HG03460 (cell line): ENCODE measurements around the gene GPNMB.
"Not testable (repeated sequence)": the region's sequence is repeated elsewhere in the genome, so short reads cannot be mapped to it uniquely, and the experiment has no call there.

Experiments
- ATAC-seq: cut with Tn5 transposase; IDR thresholded peaks from one replicate; pipeline ENCODE4 v1.9.1; 2021; ENCODE audit not compliant: unreplicated experiment

The GPNMB gene

GRCh38 chr7:23246555-23246954 lies at the start of gene GPNMB:
Gene GPNMB, plus strand, starts transcription at chr7:23246775. Its CDS starts 83 bp downstream, at chr7:23246858.
- no peak for ATAC-seq

GRCh38 chr7:23197745-23198144 lies 48.8 kb upstream of the GPNMB start:
- not testable (repeated sequence) for ATAC-seq

GRCh38 chr7:23200331-23200730 lies 46.2 kb upstream of the GPNMB start:
- no peak for ATAC-seq

GRCh38 chr7:23204241-23204640 lies 42.3 kb upstream of the GPNMB start:
- no peak for ATAC-seq

- ATAC-seq: no peak
These were observed 41.0 kb upstream of the GPNMB start for GRCh38 chr7:23205577-23205908.

GRCh38 chr7:23205909-23206767 lies 40.4 kb upstream of the GPNMB start:
- ATAC-seq: no peak

- ATAC-seq: no peak
These were observed 39.6 kb upstream of the GPNMB start for GRCh38 chr7:23207021-23207420.

GRCh38 chr7:23207884-23208283 lies 38.7 kb upstream of the GPNMB start:
- no peak for ATAC-seq

GRCh38 chr7:23208316-23208715 lies 38.3 kb upstream of the GPNMB start:
- no peak for ATAC-seq

GRCh38 chr7:23210506-23210905 lies 36.1 kb upstream of the GPNMB start:
- ATAC-seq: no peak

- no peak for ATAC-seq
These were observed 35.0 kb upstream of the GPNMB start for GRCh38 chr7:23211589-23211988.

- ATAC-seq: no peak
These were observed 34.2 kb upstream of the GPNMB start for GRCh38 chr7:23212395-23212794.

GRCh38 chr7:23212841-23213240 lies 33.7 kb upstream of the GPNMB start:
- no peak for ATAC-seq

- ATAC-seq: no peak
These were observed 32.8 kb upstream of the GPNMB start for GRCh38 chr7:23213755-23214154.

GRCh38 chr7:23214423-23214822 lies 32.2 kb upstream of the GPNMB start:
- ATAC-seq: no peak

- no peak for ATAC-seq
These were observed 31.6 kb upstream of the GPNMB start for GRCh38 chr7:23214938-23215337.

GRCh38 chr7:23216021-23216420 lies 30.6 kb upstream of the GPNMB start:
- no peak for ATAC-seq

- ATAC-seq: no peak
These were observed 28.4 kb upstream of the GPNMB start for GRCh38 chr7:23218196-23218595.

- ATAC-seq: no peak
These were observed 25.8 kb upstream of the GPNMB start for GRCh38 chr7:23220690-23221305.

- ATAC-seq: no peak
These were observed 24.0 kb upstream of the GPNMB start for GRCh38 chr7:23222439-23223030.

- ATAC-seq: not testable (repeated sequence)
These were observed 22.2 kb upstream of the GPNMB start for GRCh38 chr7:23224364-23224763.

GRCh38 chr7:23226844-23227450 lies 19.6 kb upstream of the GPNMB start:
- no peak for ATAC-seq
